Muscle of leg (tissue), 11 donors: ENCODE measurements around the gene MKNK2. TPM values are rescaled to one million over a fixed set of nuclear protein-coding genes. Genes with fewer than 3 reads are reported as not detected.
A peak's percentile ranks its signal among the peaks of the same experiment; 100 is the strongest.

ENCODE experiments used
- DNase-seq: peaks from one replicate; pipeline ENCODE4 v3.0.0; 2013
- H3K27ac ChIP-seq: one replicate; pipeline ENCODE4 v1.5.1; 2013; ENCODE audit warnings: mild to moderate bottlenecking, low read length, control low read depth
- H3K27me3 ChIP-seq: one replicate; pipeline ENCODE4 v1.6.1; 2013; ENCODE audit warnings: low read length; ENCODE audit not compliant: control insufficient read depth, insufficient read depth
- H3K36me3 ChIP-seq: one replicate; pipeline ENCODE4 v1.6.1; 2013; ENCODE audit warnings: low read length; ENCODE audit not compliant: control insufficient read depth, insufficient read depth
- H3K4me1 ChIP-seq: one replicate; pipeline ENCODE4 v1.6.1; 2013; ENCODE audit warnings: low read length; ENCODE audit not compliant: control insufficient read depth, insufficient read depth
- H3K4me3 ChIP-seq: one replicate; pipeline ENCODE4 v1.5.1; 2013; ENCODE audit warnings: low read length, control low read depth
- H3K9me3 ChIP-seq: replicated peaks from 2 replicates; pipeline ENCODE4 v1.6.1; 2013; ENCODE audit warnings: low read depth, low read length; ENCODE audit not compliant: control insufficient read depth
- WGBS: methylation state at CpG from one replicate; pipeline ENCODE4 v1.1.5; 2013; ENCODE audit warnings: missing lambda C conversion rate; ENCODE audit not compliant: insufficient coverage; 5-methylcytosine and 5-hydroxymethylcytosine counted together
- polyA plus RNA-seq, 8 donors: library from polyadenylated mRNA; unstranded; fragments of 120-200 nt; gene quantifications; one replicate each; pipeline versions ENCODE4 v1.2.1 to v1.2.3, GENCODE V29; 2013; ENCODE audit warnings: inconsistent platforms in 1 of 8, low replicate concordance in 1 of 8; ENCODE audit not compliant: insufficient read length in 8 of 8, insufficient read depth in 1 of 8
- total RNA-seq: library from RNA; stranded (reverse); fragments of 120-200 nt; gene quantifications from one replicate; pipeline ENCODE4 v1.2.4, GENCODE V29; 2013

Gene MKNK2
- total and polyA plus RNA-seq, 9 donors: 56.9 to 115 (median 75.3) TPM

- H3K36me3 ChIP-seq: peaks cover 33% of the 10 kb centered on the region
- 76% methylated on average over 13 of the region's 19 CpGs for WGBS
These were observed 20.1 kb upstream of the MKNK2 start for GRCh38 chr19:2070986-2071673.

GRCh38 chr19:2070436-2070827 is 19.4 kb upstream of the MKNK2 start:
- Histone ChIP-seq H3K4me3 (no peak overlapping the region), H3K27me3 (no peaks in the 10 kb centered on the region), H3K36me3 (peaks cover 28% of the 10 kb centered on the region), H3K4me1 (peaks cover 2% of the 10 kb centered on the region), H3K9me3 (no peaks in the 10 kb centered on the region), H3K27ac (no peak overlapping the region)
- 87% methylated on average over 7 of the region's 10 CpGs for WGBS
- no peak for DNase-seq

More at GRCh38 chr19:2070986-2071673, 20.1 kb upstream of the MKNK2 start:
- Histone ChIP-seq H3K4me1 (peaks cover 2% of the 10 kb centered on the region), H3K9me3 (no peaks in the 10 kb centered on the region), H3K4me3 (no peak overlapping the region), H3K27ac (no peak overlapping the region), H3K27me3 (no peaks in the 10 kb centered on the region)
- no peak for DNase-seq

GRCh38 chr19:2064788-2065524 is 13.9 kb upstream of the MKNK2 start:
- Histone ChIP-seq H3K27me3 (no peaks in the 10 kb centered on the region), H3K36me3 (no peaks in the 10 kb centered on the region), H3K27ac (peak overlapping the region; percentile 91), H3K4me1 (peaks cover 43% of the 10 kb centered on the region), H3K9me3 (no peaks in the 10 kb centered on the region), H3K4me3 (no peak overlapping the region)
- DNase-seq: peak; percentile 75
- WGBS: 68% methylated on average over 35 of the region's 38 CpGs

- Histone ChIP-seq H3K27me3 (no peaks in the 10 kb centered on the region), H3K9me3 (no peaks in the 10 kb centered on the region), H3K4me1 (peaks cover 46% of the 10 kb centered on the region), H3K36me3 (no peaks in the 10 kb centered on the region), H3K4me3 (no peak overlapping the region), H3K27ac (peak overlapping the region; percentile 91)
- 78% methylated on average over 11 of the region's 13 CpGs for WGBS
- peak; percentile 19 for DNase-seq
These were observed 13.3 kb upstream of the MKNK2 start for GRCh38 chr19:2064395-2064787.

GRCh38 chr19:2063824-2064223 is 12.8 kb upstream of the MKNK2 start:
- Histone ChIP-seq H3K4me1 (peaks cover 50% of the 10 kb centered on the region), H3K27me3 (no peaks in the 10 kb centered on the region), H3K36me3 (no peaks in the 10 kb centered on the region), H3K27ac (peak overlapping the region; percentile 91), H3K4me3 (no peak overlapping the region), H3K9me3 (no peaks in the 10 kb centered on the region)
- peak; percentile 8 for DNase-seq
- 83% methylated on average over 4 of the region's 8 CpGs for WGBS

GRCh38 chr19:2062770-2063169 is 11.7 kb upstream of the MKNK2 start:
- no peak for DNase-seq
- H3K9me3 ChIP-seq: no peaks in the 10 kb centered on the region
- H3K36me3 ChIP-seq: no peaks in the 10 kb centered on the region
- no peaks in the 10 kb centered on the region for H3K27me3 ChIP-seq
- peak overlapping the region; percentile 94 for H3K27ac ChIP-seq
- peaks cover 50% of the 10 kb centered on the region for H3K4me1 ChIP-seq
- no peak overlapping the region for H3K4me3 ChIP-seq
- WGBS: 43% methylated on average over 8 of the region's 9 CpGs

GRCh38 chr19:2062389-2062729 is 11.3 kb upstream of the MKNK2 start:
- Histone ChIP-seq H3K4me3 (peak overlapping the region; percentile 81), H3K27me3 (no peaks in the 10 kb centered on the region), H3K36me3 (no peaks in the 10 kb centered on the region), H3K9me3 (no peaks in the 10 kb centered on the region), H3K4me1 (peaks cover 50% of the 10 kb centered on the region), H3K27ac (peak overlapping the region; percentile 94)
- 61% methylated on average over 5 of the region's 10 CpGs for WGBS
- no peak for DNase-seq

GRCh38 chr19:2061495-2062388 is 10.7 kb upstream of the MKNK2 start:
- Histone ChIP-seq H3K4me1 (peaks cover 54% of the 10 kb centered on the region), H3K4me3 (peak overlapping the region; percentile 81), H3K27ac (peak overlapping the region; percentile 96), H3K36me3 (no peaks in the 10 kb centered on the region), H3K27me3 (no peaks in the 10 kb centered on the region), H3K9me3 (no peaks in the 10 kb centered on the region)
- 1% methylated on average over 41 of the region's 50 CpGs for WGBS
- DNase-seq: peak; percentile 99

GRCh38 chr19:2060884-2061494 is 9.9 kb upstream of the MKNK2 start:
- under 1% methylated on average over 55 of the region's 55 CpGs for WGBS
- peak; percentile 89 for DNase-seq
- H3K4me1 ChIP-seq: peaks cover 60% of the 10 kb centered on the region
- H3K9me3 ChIP-seq: no peaks in the 10 kb centered on the region
- H3K27ac ChIP-seq: peak overlapping the region; percentile 96
- H3K36me3 ChIP-seq: no peaks in the 10 kb centered on the region
- no peaks in the 10 kb centered on the region for H3K27me3 ChIP-seq
- H3K4me3 ChIP-seq: peak overlapping the region; percentile 55
